Inflammatory macrophage treated with lipopolysaccharide for 1 hour (primary cell): Measurements from ENCODE around the gene SCMH1.
"Not testable (repeated sequence)": the region's sequence is repeated elsewhere in the genome, so short reads cannot be mapped to it uniquely, and the experiment has no call there.

Source experiments
- DNase-seq, 2 donors: peaks; one replicate each; pipeline ENCODE4 v3.0.0-alpha.2; 2020 to 2022

Gene SCMH1

DNA sequence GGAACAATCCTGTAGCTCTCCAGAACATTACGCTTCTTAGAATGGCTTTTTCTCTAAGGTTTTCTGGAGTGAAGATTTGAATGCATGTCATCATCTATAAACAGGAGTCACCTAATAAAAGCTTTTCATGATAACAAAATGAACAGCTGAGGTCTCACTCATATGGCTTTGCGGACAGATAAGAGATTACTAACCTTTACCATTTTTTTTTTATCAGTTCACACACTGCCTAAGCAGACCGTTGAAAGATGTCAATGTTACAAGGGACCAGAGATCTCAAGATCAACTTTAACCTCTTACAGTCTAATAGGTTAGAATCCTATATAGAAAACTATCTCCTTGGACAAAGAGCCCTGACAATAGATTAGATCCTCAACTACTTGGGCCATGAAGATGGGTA lies 41.4 kb downstream of the SCMH1 start:
- no peak for DNase-seq

DNA sequence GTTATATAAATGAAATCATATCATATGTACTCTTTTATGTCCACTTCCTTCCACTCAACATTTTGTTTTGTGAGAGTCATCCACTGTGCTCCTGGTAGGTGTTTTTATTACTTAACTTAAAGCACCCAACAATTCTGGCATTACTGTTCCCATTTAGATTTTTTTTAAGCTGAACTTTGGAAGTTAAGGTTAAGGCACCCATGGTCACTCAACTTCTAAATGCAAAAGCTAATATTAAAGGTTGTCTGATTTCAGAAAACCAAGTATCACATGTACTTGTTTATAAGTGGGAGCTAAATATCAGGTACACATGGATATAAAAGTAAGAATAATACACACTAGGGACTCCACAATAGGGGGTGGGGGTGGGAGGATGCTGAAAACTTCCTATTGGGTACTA lies 42.7 kb downstream of the SCMH1 start:
- no peak for DNase-seq

DNA sequence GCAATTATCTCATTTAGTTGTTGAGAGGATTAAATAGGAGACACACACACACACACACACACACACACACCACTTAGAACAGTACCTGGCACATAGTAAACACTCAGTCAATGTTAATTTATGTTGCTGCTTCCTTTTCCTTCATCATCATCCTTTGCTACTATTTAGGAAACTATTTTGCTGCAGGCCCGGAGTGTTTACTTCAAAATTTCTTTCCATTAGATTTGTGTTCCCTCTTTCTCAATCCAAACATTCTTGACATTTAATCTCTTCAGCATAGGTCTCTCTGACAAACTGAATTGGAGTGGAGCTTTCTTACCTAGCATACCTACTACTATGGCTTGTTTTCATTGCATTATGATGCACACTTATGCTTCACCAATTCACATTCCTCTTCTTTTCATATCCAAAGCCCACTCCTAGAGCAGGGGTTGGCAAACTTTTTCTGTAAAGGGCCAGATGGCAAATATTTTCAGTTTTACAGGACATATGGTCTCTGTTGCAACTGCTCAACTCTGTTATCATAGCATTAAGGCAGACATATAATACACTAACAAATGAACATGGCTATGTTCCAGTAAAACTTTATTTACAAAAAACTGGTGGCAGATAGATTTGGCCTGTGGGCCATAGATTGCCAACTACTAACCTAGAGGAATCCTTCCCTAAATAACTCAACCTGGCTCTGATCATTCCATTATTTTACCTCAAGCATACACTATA lies 49.5 kb downstream of the SCMH1 start:
- DNase-seq: no peak

GRCh38 chr1:41184446-41184845 lies 57.7 kb downstream of the SCMH1 start:
- no peak for DNase-seq

DNA sequence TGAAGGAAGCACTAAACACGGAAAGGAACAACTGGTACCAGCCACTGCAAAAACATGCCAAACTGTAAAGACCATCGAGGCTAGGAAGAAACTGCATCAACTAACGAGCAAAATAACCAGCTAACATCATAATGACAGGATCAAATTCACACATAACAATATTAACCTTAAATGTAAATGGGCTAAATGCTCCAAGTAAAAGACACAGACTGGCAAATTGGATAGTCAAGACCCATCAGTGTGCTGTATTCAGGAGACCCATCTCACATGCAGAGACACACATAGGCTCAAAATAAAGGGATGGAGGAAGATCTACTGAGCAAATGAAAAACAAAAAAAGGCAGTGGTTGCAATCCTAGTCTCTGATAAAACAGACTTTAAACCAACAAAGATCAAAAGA lies 63.9 kb downstream of the SCMH1 start:
- DNase-seq: not testable (repeated sequence)

GRCh38 chr1:41175546-41175945 lies 66.6 kb downstream of the SCMH1 start:
- DNase-seq: no peak

DNA sequence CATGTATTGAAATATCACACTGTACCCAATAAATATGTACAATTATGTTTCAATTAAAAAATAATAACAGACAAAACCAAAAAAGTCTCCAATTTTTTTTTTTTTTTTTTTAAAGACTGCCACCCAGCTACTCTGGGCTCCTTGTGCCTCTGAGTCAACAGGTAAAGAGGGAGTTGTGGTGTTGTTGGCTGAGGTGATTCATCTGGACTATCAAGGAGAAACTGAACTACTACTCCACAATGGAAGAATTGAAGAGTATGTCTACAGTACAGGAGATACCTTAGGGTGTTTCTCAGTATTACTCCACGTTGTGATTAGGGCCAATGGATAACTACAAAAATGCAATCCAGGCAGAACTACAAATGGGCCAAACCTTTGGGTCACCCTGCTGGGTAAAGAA lies 67.9 kb downstream of the SCMH1 start:
- DNase-seq: no peak

DNA sequence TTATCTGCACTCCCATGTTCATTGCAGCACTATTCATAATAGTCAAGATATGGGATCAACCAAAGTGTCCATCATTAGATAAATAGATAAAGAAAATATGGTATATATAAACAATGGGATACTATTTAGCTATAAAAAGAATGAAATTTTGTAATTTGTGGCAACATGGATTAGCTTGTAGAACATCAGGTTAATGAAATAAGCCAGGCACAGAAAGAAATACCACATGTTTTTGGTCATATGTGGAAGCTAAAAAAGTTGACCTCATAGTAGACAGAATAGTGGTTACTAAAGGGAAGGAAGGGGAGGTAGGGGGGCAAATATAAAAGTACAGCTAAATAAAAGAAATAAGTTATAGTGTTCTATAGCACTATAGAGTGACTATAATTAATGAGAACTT lies 68.5 kb downstream of the SCMH1 start:
- no peak for DNase-seq

- DNase-seq: no peak
These were observed 70.7 kb downstream of the SCMH1 start for GRCh38 chr1:41171266-41171874.

GRCh38 chr1:41169799-41170180 lies 72.3 kb downstream of the SCMH1 start:
- no peak for DNase-seq

DNA sequence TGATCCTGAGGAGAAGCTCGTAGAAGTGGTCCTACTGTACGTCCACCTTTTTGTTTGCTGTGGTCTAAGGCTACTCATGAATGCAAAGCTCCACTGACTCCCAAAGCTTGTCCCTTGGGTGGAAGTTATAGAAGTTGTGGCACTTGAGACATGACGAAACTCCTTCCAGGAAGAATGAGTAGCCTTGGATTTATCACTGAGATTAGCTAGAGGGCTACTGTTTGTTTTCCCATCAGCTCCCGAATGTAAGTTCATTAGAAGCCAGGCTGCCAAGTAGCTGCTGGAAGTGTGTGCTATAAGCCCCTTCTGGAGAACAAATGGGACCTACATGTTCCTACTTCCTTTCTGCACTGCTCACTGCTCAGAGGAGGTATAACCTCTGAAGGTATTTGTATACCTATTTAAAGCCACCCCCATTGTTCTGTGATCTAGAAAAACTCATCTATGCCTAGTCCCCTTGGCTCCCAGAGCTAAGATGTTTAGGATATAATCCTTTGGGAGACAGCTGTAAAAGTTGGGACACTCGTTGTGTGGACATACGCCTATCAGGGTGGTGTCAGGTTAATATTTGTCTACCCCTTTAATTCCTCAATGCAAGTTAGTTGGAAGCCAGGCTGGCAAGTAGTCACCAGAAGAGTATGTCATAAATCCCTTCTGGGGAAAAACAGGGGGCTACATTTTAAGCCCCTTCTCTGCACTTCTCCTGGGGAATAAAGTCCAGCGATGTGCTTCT lies 72.9 kb downstream of the SCMH1 start:
- no peak for DNase-seq

- DNase-seq: no peak
These were observed 74.4 kb downstream of the SCMH1 start for GRCh38 chr1:41167667-41168066.

DNA sequence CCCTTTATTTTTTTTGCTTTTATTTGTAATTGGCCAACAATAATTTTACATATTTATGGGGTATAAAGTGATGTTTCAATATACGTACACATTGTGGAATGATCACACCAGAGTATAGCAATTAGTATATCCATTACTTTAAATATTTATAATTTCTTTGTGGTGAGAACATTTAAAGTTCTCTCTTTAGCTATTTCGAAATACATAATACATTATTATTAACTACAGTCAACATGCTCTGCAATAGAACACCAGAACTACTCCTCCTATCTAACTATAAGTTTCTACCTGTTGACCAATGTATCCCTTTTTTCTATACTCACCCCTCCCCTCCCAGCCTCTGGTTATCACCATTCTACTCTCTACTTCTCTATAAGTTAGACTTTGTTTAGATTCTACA lies 77.4 kb downstream of the SCMH1 start:
- DNase-seq: no peak

- no peak for DNase-seq
These were observed 79.7 kb downstream of the SCMH1 start for GRCh38 chr1:41162441-41162840.

- no peak for DNase-seq
These were observed 80.3 kb downstream of the SCMH1 start for GRCh38 chr1:41161846-41162245.

GRCh38 chr1:41160498-41161110 lies 81.5 kb downstream of the SCMH1 start:
- no peak for DNase-seq

DNA sequence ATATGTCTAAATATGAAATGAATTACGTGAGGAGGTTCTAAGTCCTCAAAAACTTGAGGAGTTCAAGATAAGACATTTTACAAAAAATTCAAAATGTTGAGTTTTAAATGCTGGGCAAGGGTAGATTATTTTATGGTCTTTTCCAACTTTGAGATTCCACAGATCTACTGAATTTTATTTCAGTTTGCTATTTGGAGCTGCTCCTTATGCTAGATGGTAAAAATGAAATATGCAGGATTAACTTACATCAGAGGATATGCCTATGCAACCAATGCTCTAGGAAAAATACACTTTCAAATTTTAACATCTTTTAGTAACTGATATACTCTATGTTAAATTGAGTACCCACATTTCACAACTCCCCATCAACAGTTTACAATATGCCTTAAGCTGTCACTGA lies 83.1 kb downstream of the SCMH1 start:
- DNase-seq: no peak

DNA sequence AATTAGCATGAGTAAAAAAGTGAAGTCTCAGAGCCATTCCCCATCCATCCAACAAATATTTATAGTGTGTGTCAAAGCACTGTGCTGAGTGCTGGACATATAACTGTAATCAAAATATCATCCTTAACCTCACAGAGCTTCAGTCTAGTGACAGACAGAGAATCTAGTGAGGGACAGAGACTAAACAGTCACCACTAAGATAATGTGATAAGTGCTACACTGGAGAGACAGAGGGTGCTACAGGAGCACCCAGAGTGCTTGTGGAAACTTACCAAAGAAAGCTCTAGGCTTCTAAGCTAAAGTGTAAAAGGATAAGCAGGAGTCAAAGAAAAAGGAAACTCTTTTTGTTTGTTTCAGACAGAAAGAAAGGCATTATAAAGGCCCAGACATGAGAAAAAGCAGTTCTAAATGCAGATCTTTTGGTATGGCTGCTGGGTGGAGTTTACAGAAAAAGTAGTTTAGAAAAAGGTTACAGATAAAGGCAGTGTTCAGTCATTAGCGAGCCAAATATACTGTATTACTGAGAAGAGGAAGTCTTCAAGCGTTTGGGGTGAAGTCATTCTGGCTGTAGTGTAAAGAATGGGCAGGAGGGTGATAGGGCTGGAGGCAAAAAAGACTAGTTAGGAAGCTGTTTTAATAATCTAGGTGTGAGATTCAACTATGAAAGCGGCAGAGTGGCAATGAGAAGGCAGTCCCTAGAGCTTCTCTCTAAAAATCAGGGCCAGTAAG lies 83.8 kb downstream of the SCMH1 start:
- DNase-seq: no peak

DNA sequence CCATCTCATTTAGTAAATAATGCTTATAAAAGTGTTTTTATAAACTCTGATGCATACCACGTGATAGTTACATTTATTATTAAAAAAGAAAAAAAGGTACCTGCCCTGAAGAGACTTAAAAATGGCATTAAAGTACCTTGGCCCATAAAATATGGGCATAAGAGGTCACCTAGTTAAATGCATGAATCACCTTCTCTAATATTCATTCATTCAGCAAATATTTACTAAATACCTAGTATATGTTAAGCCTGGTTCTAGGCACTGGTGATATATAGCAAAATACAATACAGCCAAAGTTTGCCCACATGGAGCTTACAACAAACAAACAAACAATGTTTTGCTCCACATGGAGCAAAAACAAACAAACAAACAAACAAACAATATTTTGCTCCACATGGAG lies 87.0 kb downstream of the SCMH1 start:
- no peak for DNase-seq

DNA sequence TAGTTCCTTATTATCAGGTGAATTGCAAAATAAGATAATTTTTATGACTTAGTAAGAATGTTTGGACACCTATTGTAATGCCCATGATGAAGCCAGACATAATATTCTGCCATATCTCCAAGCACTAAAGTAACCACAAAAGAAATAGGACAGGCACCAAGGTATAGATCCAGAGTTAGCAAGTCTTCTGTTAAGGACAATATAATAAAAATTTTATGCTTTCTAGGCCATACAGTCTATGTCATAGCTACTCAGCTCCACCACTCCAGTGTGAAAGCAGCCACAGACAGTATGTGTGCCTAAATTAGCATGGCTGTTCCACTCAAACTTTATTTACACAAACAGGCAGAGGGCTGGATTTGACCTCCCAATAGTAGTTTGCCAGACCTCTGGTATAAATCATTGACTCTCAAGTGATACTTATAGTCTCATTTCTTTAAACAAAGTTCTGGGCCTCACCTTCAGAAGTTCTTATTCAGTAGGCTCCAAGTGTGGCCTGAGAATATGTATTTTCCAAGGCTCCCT lies 88.3 kb downstream of the SCMH1 start:
- no peak for DNase-seq

- no peak for DNase-seq
These were observed 89.5 kb downstream of the SCMH1 start for GRCh38 chr1:41152622-41153044.

- no peak for DNase-seq
These were observed 90.3 kb downstream of the SCMH1 start for GRCh38 chr1:41151846-41152245.

DNA sequence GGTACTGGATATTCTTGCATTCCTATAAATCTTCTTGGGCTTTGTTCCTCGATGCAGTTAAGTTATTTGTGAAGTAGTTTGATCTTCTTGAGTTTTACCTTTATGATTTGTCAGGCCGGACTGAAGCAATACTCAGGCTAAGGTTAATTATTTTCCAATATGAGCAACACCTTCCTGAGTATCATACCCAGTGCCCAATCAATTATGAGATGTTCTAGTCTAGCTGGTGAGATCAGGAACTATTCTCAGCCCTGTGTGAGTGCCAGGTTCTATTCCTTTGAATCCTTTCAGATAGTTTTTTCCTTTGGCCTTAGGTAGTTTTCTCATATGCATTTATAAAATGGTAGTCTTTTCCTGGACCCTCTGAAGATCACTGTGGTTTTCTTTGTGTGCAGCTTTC lies 92.5 kb downstream of the SCMH1 start:
- DNase-seq: no peak
